Diencephalon (tissue), 1 donor: Measurements from ENCODE around the gene PLEKHG5. TPM values are rescaled to one million over a fixed set of nuclear protein-coding genes. Genes with fewer than 3 reads are reported as not detected.

Source experiments
- small RNA-seq: library from RNA; depleted of rRNA; stranded (forward); fragments of <200 nt; gene quantifications from one replicate; pipeline ENCODE3, GENCODE V24; 2014
- total RNA-seq: library from RNA; depleted of rRNA; stranded (reverse); fragments of >200 nt; gene quantifications from one replicate; pipeline ENCODE4 v1.2.3, GENCODE V29; 2014

Gene PLEKHG5, protein sequence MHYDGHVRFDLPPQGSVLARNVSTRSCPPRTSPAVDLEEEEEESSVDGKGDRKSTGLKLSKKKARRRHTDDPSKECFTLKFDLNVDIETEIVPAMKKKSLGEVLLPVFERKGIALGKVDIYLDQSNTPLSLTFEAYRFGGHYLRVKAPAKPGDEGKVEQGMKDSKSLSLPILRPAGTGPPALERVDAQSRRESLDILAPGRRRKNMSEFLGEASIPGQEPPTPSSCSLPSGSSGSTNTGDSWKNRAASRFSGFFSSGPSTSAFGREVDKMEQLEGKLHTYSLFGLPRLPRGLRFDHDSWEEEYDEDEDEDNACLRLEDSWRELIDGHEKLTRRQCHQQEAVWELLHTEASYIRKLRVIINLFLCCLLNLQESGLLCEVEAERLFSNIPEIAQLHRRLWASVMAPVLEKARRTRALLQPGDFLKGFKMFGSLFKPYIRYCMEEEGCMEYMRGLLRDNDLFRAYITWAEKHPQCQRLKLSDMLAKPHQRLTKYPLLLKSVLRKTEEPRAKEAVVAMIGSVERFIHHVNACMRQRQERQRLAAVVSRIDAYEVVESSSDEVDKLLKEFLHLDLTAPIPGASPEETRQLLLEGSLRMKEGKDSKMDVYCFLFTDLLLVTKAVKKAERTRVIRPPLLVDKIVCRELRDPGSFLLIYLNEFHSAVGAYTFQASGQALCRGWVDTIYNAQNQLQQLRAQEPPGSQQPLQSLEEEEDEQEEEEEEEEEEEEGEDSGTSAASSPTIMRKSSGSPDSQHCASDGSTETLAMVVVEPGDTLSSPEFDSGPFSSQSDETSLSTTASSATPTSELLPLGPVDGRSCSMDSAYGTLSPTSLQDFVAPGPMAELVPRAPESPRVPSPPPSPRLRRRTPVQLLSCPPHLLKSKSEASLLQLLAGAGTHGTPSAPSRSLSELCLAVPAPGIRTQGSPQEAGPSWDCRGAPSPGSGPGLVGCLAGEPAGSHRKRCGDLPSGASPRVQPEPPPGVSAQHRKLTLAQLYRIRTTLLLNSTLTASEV
- 23.1 TPM for total RNA-seq

GRCh38 chr1:6491480-6491962, at the start of gene PLEKHG5:
TSS of gene PLEKHG5 (minus strand) at chr1:6491667. CDS start at chr1:6477571, 14,096 bp downstream.

GRCh38 chr1:6466023-6466422, 25.4 kb downstream of the PLEKHG5 start, which contains the start of gene TNFRSF25:
TSS of gene TNFRSF25 (minus strand) at chr1:6466173. CDS start at chr1:6466107, 66 bp downstream.

GRCh38 chr1:6424619-6425593, 66.6 kb downstream of the PLEKHG5 start, which contains the start of gene ESPN:
TSS of gene ESPN (plus strand) at chr1:6424776. CDS start at chr1:6424956, 180 bp downstream.

DNA sequence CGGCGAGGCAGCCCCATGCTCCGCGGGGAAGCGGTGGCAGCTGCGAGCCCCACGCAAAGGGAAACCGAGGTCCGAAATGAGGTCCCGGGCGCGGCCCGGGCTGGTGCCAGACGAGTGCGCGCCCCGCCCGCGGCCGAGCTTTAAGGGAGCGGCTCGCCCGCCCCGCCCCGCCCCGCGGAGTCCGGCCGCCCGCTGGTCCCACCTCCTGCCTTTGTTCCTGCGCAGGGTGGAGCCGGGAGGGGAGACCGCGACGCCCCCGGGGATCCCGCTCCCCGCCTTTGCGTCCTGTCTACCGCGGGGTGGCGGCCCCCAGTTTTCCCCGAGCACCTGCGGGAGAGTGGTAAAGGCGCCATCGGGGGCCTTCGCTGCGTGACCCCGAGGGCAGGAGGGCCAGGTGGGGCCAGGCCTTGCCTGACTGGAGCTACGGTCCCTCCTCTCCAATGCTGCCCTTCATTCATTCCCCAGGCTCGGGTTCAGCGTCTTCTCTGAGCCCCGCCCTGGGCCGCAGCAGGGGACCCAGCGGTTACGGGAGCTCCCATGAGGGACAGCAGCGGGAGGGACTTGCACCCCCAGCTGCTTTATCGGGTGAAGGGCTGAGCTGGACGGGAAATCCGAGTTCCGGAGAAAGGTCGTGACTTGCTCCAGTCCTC, 71.5 kb downstream of the PLEKHG5 start, which contains the start of gene HES2:
Gene HES2, minus strand, starts transcription at position 116 of the 650 bp plus-strand sequence. Its CDS starts 99 bp downstream, at position 17.

Small RNA genes within 50 kb of the gene (small RNA-seq; reads per million reads assigned to genes)
- gene MIR4252 (not detected), gene RNU6-731P (not detected)

Other genes starting within 250 kb of the PLEKHG5 start
- gene HES3, start 247.5 kb downstream of the PLEKHG5 start, total RNA-seq = not detected
- 33.2 TPM for gene GPR153, start 230.6 kb downstream of the PLEKHG5 start, total RNA-seq
- 77.7 TPM for gene ACOT7, start 97.9 kb downstream of the PLEKHG5 start, total RNA-seq
- gene HES2, start 71.7 kb downstream of the PLEKHG5 start, total RNA-seq = not detected
- gene ESPN, start 66.9 kb downstream of the PLEKHG5 start, total RNA-seq = 0.92 TPM
- gene TNFRSF25, start 25.5 kb downstream of the PLEKHG5 start, total RNA-seq = 11.8 TPM
- 33.7 TPM for gene NOL9, start 62.8 kb upstream of the PLEKHG5 start, total RNA-seq
- gene TAS1R1, start 63.6 kb upstream of the PLEKHG5 start, total RNA-seq = not detected
- gene ZBTB48, start 88.3 kb upstream of the PLEKHG5 start, total RNA-seq = 15.5 TPM
- gene KLHL21, start 111.2 kb upstream of the PLEKHG5 start, total RNA-seq = 9.9 TPM
- 15.0 TPM for gene PHF13, start 122.1 kb upstream of the PLEKHG5 start, total RNA-seq
- gene THAP3, start 133.2 kb upstream of the PLEKHG5 start, total RNA-seq = 20.1 TPM
- 35.8 TPM for gene DNAJC11, start 210.1 kb upstream of the PLEKHG5 start, total RNA-seq